ENCODE results near the gene EVPLL.
"Not testable (repeated sequence)": the region's sequence is repeated elsewhere in the genome, so short reads cannot be mapped to it uniquely, and the experiment has no call there.

DNA sequence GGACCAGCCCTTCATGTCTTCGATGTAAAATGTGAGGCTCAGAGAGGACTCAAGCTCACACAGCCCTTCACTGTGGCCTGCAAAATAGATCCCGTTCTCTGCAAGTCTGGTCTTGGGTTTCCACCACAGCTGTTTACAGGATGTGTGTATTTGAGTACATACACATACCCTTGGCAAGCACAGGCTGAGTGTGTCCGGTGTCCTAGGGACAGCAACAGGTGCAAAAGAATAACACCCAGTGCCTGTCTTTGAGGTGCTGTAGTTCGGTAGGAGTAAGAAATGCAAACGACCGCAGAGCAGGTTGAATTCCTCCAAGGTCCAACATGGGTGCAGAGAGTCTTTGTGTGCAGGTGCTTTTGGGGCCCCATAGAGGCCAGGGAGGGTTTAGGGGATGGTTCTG, 44.9 kb downstream of the EVPLL start:
- TF ChIP-seq, protein P1, sequence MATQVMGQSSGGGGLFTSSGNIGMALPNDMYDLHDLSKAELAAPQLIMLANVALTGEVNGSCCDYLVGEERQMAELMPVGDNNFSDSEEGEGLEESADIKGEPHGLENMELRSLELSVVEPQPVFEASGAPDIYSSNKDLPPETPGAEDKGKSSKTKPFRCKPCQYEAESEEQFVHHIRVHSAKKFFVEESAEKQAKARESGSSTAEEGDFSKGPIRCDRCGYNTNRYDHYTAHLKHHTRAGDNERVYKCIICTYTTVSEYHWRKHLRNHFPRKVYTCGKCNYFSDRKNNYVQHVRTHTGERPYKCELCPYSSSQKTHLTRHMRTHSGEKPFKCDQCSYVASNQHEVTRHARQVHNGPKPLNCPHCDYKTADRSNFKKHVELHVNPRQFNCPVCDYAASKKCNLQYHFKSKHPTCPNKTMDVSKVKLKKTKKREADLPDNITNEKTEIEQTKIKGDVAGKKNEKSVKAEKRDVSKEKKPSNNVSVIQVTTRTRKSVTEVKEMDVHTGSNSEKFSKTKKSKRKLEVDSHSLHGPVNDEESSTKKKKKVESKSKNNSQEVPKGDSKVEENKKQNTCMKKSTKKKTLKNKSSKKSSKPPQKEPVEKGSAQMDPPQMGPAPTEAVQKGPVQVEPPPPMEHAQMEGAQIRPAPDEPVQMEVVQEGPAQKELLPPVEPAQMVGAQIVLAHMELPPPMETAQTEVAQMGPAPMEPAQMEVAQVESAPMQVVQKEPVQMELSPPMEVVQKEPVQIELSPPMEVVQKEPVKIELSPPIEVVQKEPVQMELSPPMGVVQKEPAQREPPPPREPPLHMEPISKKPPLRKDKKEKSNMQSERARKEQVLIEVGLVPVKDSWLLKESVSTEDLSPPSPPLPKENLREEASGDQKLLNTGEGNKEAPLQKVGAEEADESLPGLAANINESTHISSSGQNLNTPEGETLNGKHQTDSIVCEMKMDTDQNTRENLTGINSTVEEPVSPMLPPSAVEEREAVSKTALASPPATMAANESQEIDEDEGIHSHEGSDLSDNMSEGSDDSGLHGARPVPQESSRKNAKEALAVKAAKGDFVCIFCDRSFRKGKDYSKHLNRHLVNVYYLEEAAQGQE (IDR thresholded peaks at IDR 0.05; ENCODE audit: insufficient replicate concordance, low read depth): not testable (repeated sequence)
- TF ChIP-seq, protein P2, sequence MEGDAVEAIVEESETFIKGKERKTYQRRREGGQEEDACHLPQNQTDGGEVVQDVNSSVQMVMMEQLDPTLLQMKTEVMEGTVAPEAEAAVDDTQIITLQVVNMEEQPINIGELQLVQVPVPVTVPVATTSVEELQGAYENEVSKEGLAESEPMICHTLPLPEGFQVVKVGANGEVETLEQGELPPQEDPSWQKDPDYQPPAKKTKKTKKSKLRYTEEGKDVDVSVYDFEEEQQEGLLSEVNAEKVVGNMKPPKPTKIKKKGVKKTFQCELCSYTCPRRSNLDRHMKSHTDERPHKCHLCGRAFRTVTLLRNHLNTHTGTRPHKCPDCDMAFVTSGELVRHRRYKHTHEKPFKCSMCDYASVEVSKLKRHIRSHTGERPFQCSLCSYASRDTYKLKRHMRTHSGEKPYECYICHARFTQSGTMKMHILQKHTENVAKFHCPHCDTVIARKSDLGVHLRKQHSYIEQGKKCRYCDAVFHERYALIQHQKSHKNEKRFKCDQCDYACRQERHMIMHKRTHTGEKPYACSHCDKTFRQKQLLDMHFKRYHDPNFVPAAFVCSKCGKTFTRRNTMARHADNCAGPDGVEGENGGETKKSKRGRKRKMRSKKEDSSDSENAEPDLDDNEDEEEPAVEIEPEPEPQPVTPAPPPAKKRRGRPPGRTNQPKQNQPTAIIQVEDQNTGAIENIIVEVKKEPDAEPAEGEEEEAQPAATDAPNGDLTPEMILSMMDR (IDR thresholded peaks at IDR 0.05; ENCODE audit: insufficient read depth, low read length): not testable (repeated sequence)
- not testable (repeated sequence) for TF ChIP-seq POLR2AphosphoS5 (IDR thresholded peaks at IDR 0.05; ENCODE audit: low read depth); SPI1 (IDR thresholded peaks at IDR 0.05; ENCODE audit: borderline replicate concordance, low read depth)

Data from HL-60 (cell line).